Bronchial epithelial cell (primary cell): ENCODE measurements around the gene CEP78. TPM values are rescaled to one million over a fixed set of nuclear protein-coding genes. Genes with fewer than 3 reads are reported as not detected.
"Not testable (repeated sequence)": the region's sequence is repeated elsewhere in the genome, so short reads cannot be mapped to it uniquely, and the experiment has no call there.

Experiments used
- DNase-seq: peaks from one replicate; pipeline ENCODE4 v3.0.0-alpha.2; 2010; ENCODE audit warnings: low read depth
- FAIRE-seq: peaks from 2 replicates; lab custom pipeline; 2011; peaks lifted over from hg19 to GRCh38; lab: Jason Lieb, UNC
- H3K27me3 ChIP-seq: 2 replicates; pipeline ENCODE4 v1.5.1; 2011; ENCODE audit warnings: low read length; ENCODE audit not compliant: control insufficient read depth, insufficient read depth
- H3K36me3 ChIP-seq: 2 replicates; pipeline ENCODE4 v1.5.1; 2011; ENCODE audit warnings: low read length; ENCODE audit not compliant: control insufficient read depth, insufficient read depth
- H3K4me3 ChIP-seq: 2 replicates; pipeline ENCODE4 v1.5.1; 2011; ENCODE audit warnings: mild to moderate bottlenecking, low read depth, low read length, control low read depth
- total RNA-seq: library from RNA; depleted of rRNA; stranded (reverse); fragments of >200 nt; gene quantifications from 2 replicates; pipeline ENCODE4 v1.2.1, GENCODE V29; 2014
- TF ChIP-seq, protein P1 (sequence below): IDR thresholded peaks from 2 replicates; pipeline ENCODE4 v1.5.1; 2011; ENCODE audit warnings: mild to moderate bottlenecking, moderate library complexity, low read length, control low read depth, inconsistent platforms; ENCODE audit not compliant: insufficient read depth, severe bottlenecking

CEP78 gene
- total RNA-seq, 1 donor from 2014 or later: 7.4 TPM

DNA sequence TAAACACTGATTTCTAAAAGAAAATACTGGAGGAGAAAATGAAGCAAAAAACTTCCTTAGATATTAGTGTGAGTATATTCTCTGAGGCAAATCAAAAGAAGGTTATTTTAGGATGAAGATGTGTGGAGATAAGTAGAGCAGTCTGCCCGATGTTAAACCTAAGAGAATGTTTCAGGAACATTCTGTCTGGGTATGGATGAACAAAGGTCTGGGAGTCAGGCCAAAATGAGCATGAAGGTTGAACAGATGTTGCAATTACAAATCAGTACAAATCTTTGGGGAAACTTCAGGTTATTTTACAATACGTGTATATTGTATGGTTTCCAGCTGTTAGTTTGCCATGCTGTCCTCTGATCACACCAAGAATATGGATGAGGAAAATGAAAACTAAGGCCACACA is 14.4 kb upstream of the CEP78 start:
- no peaks in the 10 kb centered on the region for H3K36me3 ChIP-seq
- TF ChIP-seq, protein P1, sequence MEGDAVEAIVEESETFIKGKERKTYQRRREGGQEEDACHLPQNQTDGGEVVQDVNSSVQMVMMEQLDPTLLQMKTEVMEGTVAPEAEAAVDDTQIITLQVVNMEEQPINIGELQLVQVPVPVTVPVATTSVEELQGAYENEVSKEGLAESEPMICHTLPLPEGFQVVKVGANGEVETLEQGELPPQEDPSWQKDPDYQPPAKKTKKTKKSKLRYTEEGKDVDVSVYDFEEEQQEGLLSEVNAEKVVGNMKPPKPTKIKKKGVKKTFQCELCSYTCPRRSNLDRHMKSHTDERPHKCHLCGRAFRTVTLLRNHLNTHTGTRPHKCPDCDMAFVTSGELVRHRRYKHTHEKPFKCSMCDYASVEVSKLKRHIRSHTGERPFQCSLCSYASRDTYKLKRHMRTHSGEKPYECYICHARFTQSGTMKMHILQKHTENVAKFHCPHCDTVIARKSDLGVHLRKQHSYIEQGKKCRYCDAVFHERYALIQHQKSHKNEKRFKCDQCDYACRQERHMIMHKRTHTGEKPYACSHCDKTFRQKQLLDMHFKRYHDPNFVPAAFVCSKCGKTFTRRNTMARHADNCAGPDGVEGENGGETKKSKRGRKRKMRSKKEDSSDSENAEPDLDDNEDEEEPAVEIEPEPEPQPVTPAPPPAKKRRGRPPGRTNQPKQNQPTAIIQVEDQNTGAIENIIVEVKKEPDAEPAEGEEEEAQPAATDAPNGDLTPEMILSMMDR: no peak
- H3K27me3 ChIP-seq: no peaks in the 10 kb centered on the region
- H3K4me3 ChIP-seq: no peak overlapping the region
- FAIRE-seq (no peak), DNase-seq (no peak)

DNA sequence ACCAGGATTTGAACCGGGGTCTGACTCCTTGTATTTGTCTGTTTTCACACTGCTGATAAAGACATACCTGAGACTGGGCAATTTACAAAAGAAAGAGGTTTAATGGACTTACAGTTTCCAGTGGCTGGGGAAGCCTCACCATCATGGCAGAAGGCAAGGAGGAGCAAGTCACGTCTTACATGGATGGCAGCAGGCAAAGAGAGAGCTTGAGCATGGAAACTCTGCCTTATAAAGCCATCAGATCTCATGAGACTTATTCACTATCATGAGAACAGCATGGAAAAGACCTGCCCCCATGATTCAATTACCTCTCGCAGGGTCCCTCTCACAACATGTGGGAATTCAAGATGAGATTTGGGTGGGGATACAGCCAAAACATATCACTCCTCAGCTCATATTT is 14.0 kb upstream of the CEP78 start:
- not testable (repeated sequence) for H3K36me3 ChIP-seq, H3K4me3 ChIP-seq, H3K27me3 ChIP-seq, FAIRE-seq, DNase-seq

DNA sequence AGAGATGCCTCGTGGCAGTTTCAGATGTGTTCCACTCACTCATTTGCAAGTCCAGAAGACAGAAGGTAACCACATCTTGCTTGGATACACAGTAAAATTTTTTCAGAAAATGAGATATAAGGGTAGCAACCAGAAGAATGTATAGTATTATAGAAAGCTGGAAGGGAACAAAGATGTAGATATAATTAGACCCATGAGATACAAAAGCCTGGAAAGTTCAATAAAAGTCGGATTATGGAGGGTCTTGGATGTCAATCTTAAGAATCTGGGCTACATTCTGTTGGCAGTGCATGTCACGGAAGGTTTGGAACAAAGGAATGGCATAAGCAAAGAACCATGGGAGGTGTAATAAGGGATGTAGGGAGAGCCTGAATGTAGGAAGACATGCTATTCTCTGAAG is 5.1 kb upstream of the CEP78 start:
- TF ChIP-seq, protein P1: no peak
- no peaks in the 10 kb centered on the region for H3K36me3 ChIP-seq
- no peaks in the 10 kb centered on the region for H3K27me3 ChIP-seq
- FAIRE-seq: no peak
- H3K4me3 ChIP-seq: no peak overlapping the region
- DNase-seq: no peak

DNA sequence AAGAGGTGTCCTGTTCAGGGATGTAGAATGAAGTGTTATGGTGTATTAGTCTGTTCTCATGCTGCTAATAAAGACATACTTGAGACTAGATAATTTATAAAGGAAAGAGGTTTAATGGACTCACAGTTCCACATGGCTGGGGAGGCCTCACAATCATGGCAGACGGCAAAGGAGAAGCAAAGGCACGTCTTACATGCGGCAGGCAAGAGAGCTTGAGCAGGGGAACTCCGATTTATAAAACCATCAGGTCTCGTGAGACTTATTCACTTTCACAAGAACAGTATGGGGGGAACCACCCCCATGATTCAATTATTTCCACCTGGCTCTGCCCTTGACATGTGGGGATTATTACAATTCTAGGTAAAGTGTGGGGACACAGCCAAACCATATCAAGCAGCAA is 3.4 kb upstream of the CEP78 start:
- DNase-seq, FAIRE-seq, H3K27me3 ChIP-seq, H3K4me3 ChIP-seq, H3K36me3 ChIP-seq: not testable (repeated sequence)

DNA sequence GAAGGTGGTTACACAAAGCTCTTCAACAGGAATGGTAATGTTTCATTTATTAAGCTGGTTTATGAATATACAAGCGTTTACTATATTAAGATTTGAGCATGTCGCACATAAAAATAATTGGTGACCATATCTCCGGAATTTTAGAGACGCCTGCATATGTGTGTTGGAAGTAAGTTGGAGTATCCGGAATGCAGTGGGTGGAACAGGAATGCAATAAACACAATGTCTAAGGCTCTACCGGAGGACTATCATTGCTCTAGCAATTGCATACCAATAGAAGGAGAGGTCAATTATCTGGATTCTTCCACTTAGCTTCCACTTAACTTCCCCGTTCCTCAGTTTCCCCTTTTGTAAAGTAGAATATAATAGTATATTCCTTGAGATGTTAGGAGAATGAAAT is 1.1 kb upstream of the CEP78 start:
- FAIRE-seq: no peak
- Histone ChIP-seq H3K36me3 (no peaks in the 10 kb centered on the region), H3K4me3 (peak overlapping the region; percentile 86), H3K27me3 (no peaks in the 10 kb centered on the region)
- peak; percentile 17 for DNase-seq
- TF ChIP-seq, protein P1: no peak

DNA sequence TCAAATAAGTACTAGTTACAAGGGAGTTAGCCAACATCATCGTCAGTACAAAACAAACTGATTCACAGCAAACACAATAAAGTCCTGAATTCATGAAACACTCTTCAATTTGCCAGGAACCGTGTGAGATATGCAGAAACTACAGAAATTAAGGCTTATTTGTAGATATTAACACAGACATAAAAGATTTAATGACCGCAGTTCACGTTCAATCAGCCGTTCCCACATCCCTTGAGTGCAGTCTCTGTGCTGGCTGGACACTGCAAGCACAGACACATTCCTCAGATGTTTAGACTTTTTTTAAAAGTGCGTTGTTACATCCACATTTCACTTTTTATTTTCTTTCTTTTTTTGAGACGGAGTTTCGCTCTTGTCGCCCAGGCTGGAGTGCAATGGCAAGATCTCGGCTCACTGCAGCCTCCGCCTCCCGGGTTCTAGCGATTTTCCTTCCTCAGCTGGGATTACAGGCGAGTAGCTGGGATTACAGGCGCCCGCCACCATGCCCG is 566 bp upstream of the CEP78 start:
- H3K36me3 ChIP-seq: no peaks in the 10 kb centered on the region
- H3K4me3 ChIP-seq: peak overlapping the region; percentile 86
- FAIRE-seq (no peak), DNase-seq (peak; percentile 40)
- no peaks in the 10 kb centered on the region for H3K27me3 ChIP-seq
- TF ChIP-seq, protein P1: no peak

DNA sequence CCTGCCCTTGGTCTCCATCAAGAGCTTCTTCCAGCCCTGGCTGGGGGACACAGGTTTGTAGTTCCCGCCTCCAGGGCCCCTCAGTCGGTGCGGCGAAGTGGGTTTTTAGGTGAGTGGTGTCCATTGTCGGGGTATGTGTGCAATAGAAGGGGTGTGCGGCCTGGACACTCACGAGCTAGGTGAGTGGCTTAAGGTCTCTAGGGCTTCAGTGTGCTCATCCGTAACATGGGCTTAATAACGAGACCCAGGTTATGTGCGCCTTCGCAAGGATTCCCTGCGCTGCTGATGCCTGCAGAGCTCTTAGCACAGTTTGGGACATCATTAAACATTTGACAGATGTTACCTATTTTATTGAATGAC is 656 bp downstream of the CEP78 start:
- Histone ChIP-seq H3K4me3 (peak overlapping the region; percentile 86), H3K27me3 (no peaks in the 10 kb centered on the region), H3K36me3 (no peaks in the 10 kb centered on the region)
- peak; percentile 24 for DNase-seq
- no peak for FAIRE-seq
- TF ChIP-seq, protein P1: no peak
